SK-N-MC (cell line): ENCODE measurements around the gene PRMT3.

Experiments
- EZH2 ChIP-seq: fragments of 200-600 bp; sonication (generic); IDR thresholded peaks from one replicate; pipeline ENCODE4 v1.6.1; 2017; ENCODE audit warnings: antibody characterized with exemption
- FOXP2 ChIP-seq: optimal IDR thresholded peaks from 2 replicates; pipeline ENCODE3; 2011; ENCODE audit warnings: mild to moderate bottlenecking, moderate library complexity; ENCODE audit not compliant: insufficient read depth; ENCODE audit errors: extremely low read length, control extremely low read depth
- POLR2AphosphoS5 ChIP-seq: IDR thresholded peaks from 2 replicates; pipeline ENCODE4 v1.6.1; 2012; ENCODE audit warnings: mild to moderate bottlenecking, low read depth, low read length, borderline replicate concordance

GRCh38 chr11:20376162-20376730, 11.3 kb upstream of the PRMT3 start:
- TF ChIP-seq EZH2 (no peak), FOXP2 (no peak), POLR2AphosphoS5 (no peak)
